ENCODE measurements around the gene MMP25.

Gene MMP25

GRCh38 chr16:3036726-3037315 lies 9.5 kb upstream of the MMP25 start, which contains the start of gene BICDL2:
TSS of gene BICDL2 (minus strand) at chr16:3036944. CDS start at chr16:3035496, 1,448 bp downstream.
- H3K4me2 ChIP-seq (ENCODE audit: low read depth, low read length, poor library complexity, severe bottlenecking) = no peak within 1 kb of the TSS
- no peak within 1 kb of the TSS for H3K4me3 ChIP-seq (ENCODE audit: low read length, poor library complexity, severe bottlenecking)
- TF ChIP-seq, protein P1, sequence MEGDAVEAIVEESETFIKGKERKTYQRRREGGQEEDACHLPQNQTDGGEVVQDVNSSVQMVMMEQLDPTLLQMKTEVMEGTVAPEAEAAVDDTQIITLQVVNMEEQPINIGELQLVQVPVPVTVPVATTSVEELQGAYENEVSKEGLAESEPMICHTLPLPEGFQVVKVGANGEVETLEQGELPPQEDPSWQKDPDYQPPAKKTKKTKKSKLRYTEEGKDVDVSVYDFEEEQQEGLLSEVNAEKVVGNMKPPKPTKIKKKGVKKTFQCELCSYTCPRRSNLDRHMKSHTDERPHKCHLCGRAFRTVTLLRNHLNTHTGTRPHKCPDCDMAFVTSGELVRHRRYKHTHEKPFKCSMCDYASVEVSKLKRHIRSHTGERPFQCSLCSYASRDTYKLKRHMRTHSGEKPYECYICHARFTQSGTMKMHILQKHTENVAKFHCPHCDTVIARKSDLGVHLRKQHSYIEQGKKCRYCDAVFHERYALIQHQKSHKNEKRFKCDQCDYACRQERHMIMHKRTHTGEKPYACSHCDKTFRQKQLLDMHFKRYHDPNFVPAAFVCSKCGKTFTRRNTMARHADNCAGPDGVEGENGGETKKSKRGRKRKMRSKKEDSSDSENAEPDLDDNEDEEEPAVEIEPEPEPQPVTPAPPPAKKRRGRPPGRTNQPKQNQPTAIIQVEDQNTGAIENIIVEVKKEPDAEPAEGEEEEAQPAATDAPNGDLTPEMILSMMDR (conservative IDR thresholded peaks at IDR 0.05; ENCODE audit: low read length) = no peak
- no peak for TF ChIP-seq EZH2phosphoT487 (IDR thresholded peaks at IDR 0.05; ENCODE audit: borderline replicate concordance)
- H3F3A ChIP-seq (ENCODE audit: low read depth) = no peaks in the 10 kb centered on the region
- no peaks in the 10 kb centered on the region for H3K36me3 ChIP-seq (ENCODE audit: insufficient read depth, low read length)
- H3K4me1 ChIP-seq (ENCODE audit: insufficient read depth, low read length, poor library complexity, severe bottlenecking) = no peaks in the 10 kb centered on the region
- no peaks in the 10 kb centered on the region for H3K9me2 ChIP-seq (replicated peaks; ENCODE audit: low read depth, low read length)
- H3K9ac ChIP-seq (ENCODE audit: low read depth, low read length, poor library complexity, severe bottlenecking) = no peak within 1 kb of the TSS
- no peaks in the 10 kb centered on the region for H3K27me3 ChIP-seq (ENCODE audit: insufficient read depth, low read length, poor library complexity, severe bottlenecking)
- no peak within 1 kb of the TSS for H2AFZ ChIP-seq (ENCODE audit: low read length)
- H4K20me1 ChIP-seq (ENCODE audit: insufficient read depth, low read length, poor library complexity, severe bottlenecking) = no peaks in the 10 kb centered on the region
- H3K9me3 ChIP-seq (ENCODE audit: insufficient read depth, low read depth, low read length) = no peaks in the 10 kb centered on the region
- no peaks in the 10 kb centered on the region for H3K79me2 ChIP-seq (ENCODE audit: insufficient read depth, low read length)

- no peak overlapping the region for H3K9ac ChIP-seq (ENCODE audit: low read depth, low read length, poor library complexity, severe bottlenecking)
- no peaks in the 10 kb centered on the region for H4K20me1 ChIP-seq (ENCODE audit: insufficient read depth, low read length, poor library complexity, severe bottlenecking)
- no peaks in the 10 kb centered on the region for H3K9me2 ChIP-seq (replicated peaks; ENCODE audit: low read depth, low read length)
- H3K4me2 ChIP-seq (ENCODE audit: low read depth, low read length, poor library complexity, severe bottlenecking) = no peak overlapping the region
- no peak overlapping the region for H2AFZ ChIP-seq (ENCODE audit: low read length)
- no peaks in the 10 kb centered on the region for H3K9me3 ChIP-seq (ENCODE audit: insufficient read depth, low read depth, low read length)
- H3K36me3 ChIP-seq (ENCODE audit: insufficient read depth, low read length) = no peaks in the 10 kb centered on the region
- no peaks in the 10 kb centered on the region for H3F3A ChIP-seq (ENCODE audit: low read depth)
- no peaks in the 10 kb centered on the region for H3K79me2 ChIP-seq (ENCODE audit: insufficient read depth, low read length)
- H3K4me3 ChIP-seq (ENCODE audit: low read length, poor library complexity, severe bottlenecking) = no peak overlapping the region
- no peaks in the 10 kb centered on the region for H3K4me1 ChIP-seq (ENCODE audit: insufficient read depth, low read length, poor library complexity, severe bottlenecking)
- TF ChIP-seq, protein P1 (conservative IDR thresholded peaks at IDR 0.05; ENCODE audit: low read length) = no peak
- no peak for TF ChIP-seq EZH2phosphoT487 (IDR thresholded peaks at IDR 0.05; ENCODE audit: borderline replicate concordance)
- no peaks in the 10 kb centered on the region for H3K27me3 ChIP-seq (ENCODE audit: insufficient read depth, low read length, poor library complexity, severe bottlenecking)
These were observed 8.1 kb upstream of the MMP25 start for GRCh38 chr16:3038256-3038655.

DNA sequence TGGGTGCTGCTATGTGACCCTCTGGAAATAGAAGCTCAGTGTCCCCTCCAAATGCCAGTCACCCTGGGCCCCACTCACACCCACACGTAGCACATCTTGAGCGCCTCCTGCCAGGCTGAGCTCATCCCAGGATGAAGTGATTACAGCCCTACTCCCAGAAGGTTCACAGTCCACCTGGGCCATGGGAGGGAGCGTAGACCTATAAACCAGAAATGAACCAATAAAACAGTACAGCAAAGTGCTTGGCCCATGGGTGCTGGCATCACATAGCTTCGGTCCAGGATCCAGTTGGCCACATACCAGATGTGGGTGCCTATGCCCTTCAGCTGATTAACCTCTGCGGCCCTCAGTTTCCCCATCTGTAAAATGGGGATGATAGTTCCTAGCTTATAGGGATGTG lies 7.5 kb upstream of the MMP25 start:
- no peaks in the 10 kb centered on the region for H3K4me1 ChIP-seq (ENCODE audit: insufficient read depth, low read length, poor library complexity, severe bottlenecking)
- H3K4me2 ChIP-seq (ENCODE audit: low read depth, low read length, poor library complexity, severe bottlenecking) = no peak overlapping the region
- no peak overlapping the region for H2AFZ ChIP-seq (ENCODE audit: low read length)
- no peaks in the 10 kb centered on the region for H3K9me2 ChIP-seq (replicated peaks; ENCODE audit: low read depth, low read length)
- H4K20me1 ChIP-seq (ENCODE audit: insufficient read depth, low read length, poor library complexity, severe bottlenecking) = no peaks in the 10 kb centered on the region
- H3K79me2 ChIP-seq (ENCODE audit: insufficient read depth, low read length) = no peaks in the 10 kb centered on the region
- no peaks in the 10 kb centered on the region for H3K27me3 ChIP-seq (ENCODE audit: insufficient read depth, low read length, poor library complexity, severe bottlenecking)
- no peak overlapping the region for H3K9ac ChIP-seq (ENCODE audit: low read depth, low read length, poor library complexity, severe bottlenecking)
- no peaks in the 10 kb centered on the region for H3K36me3 ChIP-seq (ENCODE audit: insufficient read depth, low read length)
- no peaks in the 10 kb centered on the region for H3F3A ChIP-seq (ENCODE audit: low read depth)
- TF ChIP-seq, protein P1 (conservative IDR thresholded peaks at IDR 0.05; ENCODE audit: low read length) = no peak
- no peak for TF ChIP-seq EZH2phosphoT487 (IDR thresholded peaks at IDR 0.05; ENCODE audit: borderline replicate concordance)
- no peaks in the 10 kb centered on the region for H3K9me3 ChIP-seq (ENCODE audit: insufficient read depth, low read depth, low read length)
- no peak overlapping the region for H3K4me3 ChIP-seq (ENCODE audit: low read length, poor library complexity, severe bottlenecking)
